Uterus (tissue), 2 donors: Measurements from ENCODE around the gene C9orf50.

ENCODE experiments used
- POLR2A ChIP-seq, 2 donors: fragments of 450-650 bp; IDR thresholded peaks; one replicate each; pipeline ENCODE4 v1.6.1; 2016; ENCODE audit warnings: antibody characterized with exemption in 2 of 2, mild to moderate bottlenecking in 1 of 2, moderate library complexity in 1 of 2
- TF ChIP-seq, protein P1 (sequence below), 4 experiments: fragments of 200-600 bp in 2 of 4; fragments of 450-650 bp in 2 of 4; sonication (generic) in 2 of 4; IDR thresholded peaks; one replicate each; pipeline ENCODE4 v1.5.1; 2016 to 2019; ENCODE audit warnings: antibody characterized with exemption in 4 of 4, mild to moderate bottlenecking in 2 of 4, moderate library complexity in 1 of 4

DNA sequence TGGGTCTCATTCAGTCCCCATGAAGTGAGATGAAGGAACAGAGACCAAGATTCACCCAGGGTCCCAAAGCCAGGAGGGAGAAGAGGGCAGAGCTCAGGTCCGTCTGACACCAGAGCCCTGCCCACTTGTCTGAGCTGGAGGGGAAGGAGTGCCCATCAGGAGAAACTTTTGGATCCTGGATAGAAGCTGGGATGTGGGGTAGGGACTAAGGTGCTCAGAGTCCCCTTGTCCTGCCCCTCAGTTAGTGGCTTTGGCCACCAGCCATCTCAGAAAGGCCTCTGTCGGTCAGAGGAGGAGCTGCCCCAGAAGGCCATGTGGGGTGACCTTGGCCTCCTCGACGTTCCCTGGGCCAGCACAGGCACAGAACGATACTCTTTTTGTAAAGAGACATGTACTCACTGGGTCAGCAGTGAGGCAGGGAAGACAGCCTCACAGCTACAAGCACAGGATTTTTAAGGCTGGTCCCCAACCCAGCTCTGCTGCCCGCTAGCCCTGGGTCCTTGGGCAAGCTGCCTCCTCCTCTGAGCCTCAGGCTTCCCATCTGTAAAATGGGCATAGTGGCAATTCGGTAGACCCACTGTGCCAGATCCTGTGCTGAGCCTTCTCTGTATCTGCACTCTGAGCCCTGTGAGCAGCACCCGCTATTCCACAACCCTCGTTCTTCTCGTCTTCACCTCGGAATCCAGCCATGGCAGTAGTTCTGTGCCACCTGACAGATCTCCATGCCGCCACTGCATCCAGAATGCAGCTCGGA, 49.4 kb downstream of the C9orf50 start:
- TF ChIP-seq, protein P1, sequence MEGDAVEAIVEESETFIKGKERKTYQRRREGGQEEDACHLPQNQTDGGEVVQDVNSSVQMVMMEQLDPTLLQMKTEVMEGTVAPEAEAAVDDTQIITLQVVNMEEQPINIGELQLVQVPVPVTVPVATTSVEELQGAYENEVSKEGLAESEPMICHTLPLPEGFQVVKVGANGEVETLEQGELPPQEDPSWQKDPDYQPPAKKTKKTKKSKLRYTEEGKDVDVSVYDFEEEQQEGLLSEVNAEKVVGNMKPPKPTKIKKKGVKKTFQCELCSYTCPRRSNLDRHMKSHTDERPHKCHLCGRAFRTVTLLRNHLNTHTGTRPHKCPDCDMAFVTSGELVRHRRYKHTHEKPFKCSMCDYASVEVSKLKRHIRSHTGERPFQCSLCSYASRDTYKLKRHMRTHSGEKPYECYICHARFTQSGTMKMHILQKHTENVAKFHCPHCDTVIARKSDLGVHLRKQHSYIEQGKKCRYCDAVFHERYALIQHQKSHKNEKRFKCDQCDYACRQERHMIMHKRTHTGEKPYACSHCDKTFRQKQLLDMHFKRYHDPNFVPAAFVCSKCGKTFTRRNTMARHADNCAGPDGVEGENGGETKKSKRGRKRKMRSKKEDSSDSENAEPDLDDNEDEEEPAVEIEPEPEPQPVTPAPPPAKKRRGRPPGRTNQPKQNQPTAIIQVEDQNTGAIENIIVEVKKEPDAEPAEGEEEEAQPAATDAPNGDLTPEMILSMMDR (IDR thresholded peaks at IDR 0.05) = no peak
- TF ChIP-seq POLR2A (IDR thresholded peaks at IDR 0.05) = no peak
